Umbilical cord (tissue), 2 donors: ENCODE results near the gene MAML2. TPM values are rescaled to one million over a fixed set of nuclear protein-coding genes. Genes with fewer than 3 reads are reported as not detected.
A peak's percentile ranks its signal among the peaks of the same experiment; 100 is the strongest.

Source experiments
- DNase-seq: peaks from one replicate; pipeline ENCODE4 v3.0.0-alpha.2; 2015; ENCODE audit warnings: low spot score
- total RNA-seq: library from RNA; depleted of rRNA; stranded (reverse); fragments of >200 nt; gene quantifications from one replicate; pipeline ENCODE4 v1.2.3, GENCODE V29; 2014; ENCODE audit warnings: low replicate concordance; ENCODE audit not compliant: insufficient read depth

MAML2 gene
- total RNA-seq, 1 donor from 2014 or later = 17.1 TPM

- peak; percentile 56 for DNase-seq
These were observed 100.7 kb downstream of the MAML2 start for GRCh38 chr11:96242191-96242847.

GRCh38 chr11:96241331-96241841, 101.6 kb downstream of the MAML2 start:
- no peak for DNase-seq

- no peak for DNase-seq
These were observed 104.3 kb downstream of the MAML2 start for GRCh38 chr11:96238563-96239135.

GRCh38 chr11:96237766-96238266, 105.2 kb downstream of the MAML2 start:
- no peak for DNase-seq

GRCh38 chr11:96235751-96236150, 107.2 kb downstream of the MAML2 start:
- peak; percentile 79 for DNase-seq

- DNase-seq = no peak
These were observed 108.0 kb downstream of the MAML2 start for GRCh38 chr11:96234866-96235441.

- no peak for DNase-seq
These were observed 110.9 kb downstream of the MAML2 start for GRCh38 chr11:96232132-96232531.

GRCh38 chr11:96230686-96231085, 112.3 kb downstream of the MAML2 start:
- DNase-seq = no peak

GRCh38 chr11:96229354-96229977, 113.5 kb downstream of the MAML2 start:
- DNase-seq = no peak

GRCh38 chr11:96228910-96229309, 114.1 kb downstream of the MAML2 start:
- no peak for DNase-seq

- peak; percentile 96 for DNase-seq
These were observed 114.5 kb downstream of the MAML2 start for GRCh38 chr11:96228473-96228891.

GRCh38 chr11:96227244-96227643, 115.8 kb downstream of the MAML2 start:
- DNase-seq = no peak

- DNase-seq = no peak
These were observed 119.9 kb downstream of the MAML2 start for GRCh38 chr11:96223083-96223482.

GRCh38 chr11:96222102-96222501, 120.9 kb downstream of the MAML2 start:
- no peak for DNase-seq

GRCh38 chr11:96221244-96222070, 121.5 kb downstream of the MAML2 start:
- DNase-seq = no peak

GRCh38 chr11:96219981-96220623, 122.9 kb downstream of the MAML2 start:
- DNase-seq = no peak

GRCh38 chr11:96218901-96219300, 124.1 kb downstream of the MAML2 start:
- DNase-seq = peak; percentile 72

GRCh38 chr11:96218006-96218405, 125.0 kb downstream of the MAML2 start:
- no peak for DNase-seq

GRCh38 chr11:96217206-96217605, 125.8 kb downstream of the MAML2 start:
- DNase-seq = no peak

GRCh38 chr11:96215826-96216225, 127.2 kb downstream of the MAML2 start:
- DNase-seq = no peak
